Spleen (tissue), 7 donors: ENCODE data around the gene COL23A1.

Experiments
- CTCF ChIP-seq, 11 experiments: fragments of 200-600 bp in 7 of 11; fragments of 450-650 bp in 4 of 11; sonication (generic) in 4 of 11; IDR thresholded peaks in 8 of 11; conservative IDR thresholded peaks in 3 of 11; 1 replicate in 7 of 11; 2 replicates in 4 of 11; pipeline versions ENCODE4 v1.4.0 to v1.8.0; 2016 to 2021; ENCODE audit warnings: antibody characterized with exemption in 11 of 11, inconsistent platforms in 4 of 11, mild to moderate bottlenecking in 1 of 11
- POLR2A ChIP-seq, 3 donors: fragments of 450-650 bp; IDR thresholded peaks; one replicate each; pipeline ENCODE4 v1.5.1; 2017; ENCODE audit warnings: antibody characterized with exemption in 3 of 3, mild to moderate bottlenecking in 1 of 3
- POLR2AphosphoS5 ChIP-seq, 3 donors: sonication (generic); formaldehyde crosslinking; IDR thresholded peaks; one replicate each; pipeline ENCODE4 v1.5.1; 2017; ENCODE audit warnings: antibody characterized with exemption in 3 of 3
- donor health status: DM: no; HTN: no; CAD: no; lungs with moderate emphysema.
- donor health status: DM: no; HTN: no; CAD: no.
- donor health status: DM: no; HTN: no; CAD: no.

- no peak for TF ChIP-seq CTCF (IDR thresholded peaks at IDR 0.05 in 8 of 11, conservative IDR thresholded peaks at IDR 0.05 in 3 of 11)
- TF ChIP-seq POLR2A (IDR thresholded peaks at IDR 0.05) = no peak
- no peak for TF ChIP-seq POLR2AphosphoS5 (IDR thresholded peaks at IDR 0.05)
Measured at GRCh38 chr5:178418471-178419010, 171.7 kb downstream of the COL23A1 start.
